ENCODE measurements around the gene INPP1.

The INPP1 gene

DNA sequence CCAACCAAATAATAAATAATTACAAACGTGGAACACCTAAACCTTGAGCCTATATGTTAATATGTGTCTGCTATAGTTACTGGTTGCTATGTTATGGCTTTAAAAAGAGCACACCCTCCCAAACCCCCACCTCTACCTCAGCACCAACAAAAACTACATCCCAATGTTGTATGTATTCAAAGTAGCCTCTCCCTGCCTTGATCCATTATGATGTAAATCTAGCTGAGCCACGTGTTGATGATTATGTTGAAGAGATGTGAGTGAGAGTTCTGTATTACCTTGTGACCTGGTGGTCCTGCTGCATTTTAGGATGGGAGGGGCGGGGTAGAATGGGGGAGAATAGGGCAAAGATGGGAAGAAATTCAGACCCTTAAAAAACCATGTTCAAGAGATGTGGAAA lies 69.6 kb downstream of the INPP1 start:
- DNase-seq = no peak

DNA sequence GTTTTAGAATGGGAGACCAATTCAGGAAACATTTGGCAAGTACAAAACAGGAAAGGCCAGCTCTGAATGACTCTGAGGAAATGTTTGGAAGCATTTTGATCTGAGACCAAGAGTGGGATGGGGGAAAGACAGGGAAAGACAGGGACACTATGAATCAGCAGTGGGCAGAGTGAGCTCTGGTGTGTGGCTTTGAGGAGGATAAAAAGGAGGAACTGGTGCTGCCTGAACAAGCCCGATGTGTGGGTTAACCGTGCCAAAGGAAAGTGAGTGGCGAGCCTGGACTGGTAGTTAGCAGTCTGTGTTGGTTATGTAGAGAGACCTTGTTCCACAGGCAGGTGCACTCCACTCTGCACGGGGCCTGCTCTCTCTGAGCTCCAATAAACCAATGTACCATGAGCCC lies 70.0 kb downstream of the INPP1 start:
- no peak for DNase-seq

DNA sequence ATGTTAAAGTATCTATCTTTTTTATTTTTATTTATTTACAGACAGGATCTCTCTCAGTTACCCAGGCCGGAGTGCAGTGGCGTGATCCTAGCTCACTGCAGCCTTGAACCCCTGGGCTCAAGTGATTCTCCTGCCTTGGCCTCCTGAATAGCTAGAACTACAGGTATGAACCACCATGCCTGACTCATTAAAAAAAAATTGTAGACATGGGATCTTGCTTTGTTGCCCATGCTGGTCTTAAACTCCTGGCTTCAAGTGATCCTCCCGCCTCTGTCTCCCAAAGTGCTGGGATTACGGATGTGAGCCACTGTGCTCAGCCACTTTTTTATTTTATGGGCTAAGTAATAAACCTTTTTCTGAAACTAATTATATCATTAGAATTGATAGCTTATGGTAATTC lies 71.9 kb downstream of the INPP1 start:
- DNase-seq = no peak

DNA sequence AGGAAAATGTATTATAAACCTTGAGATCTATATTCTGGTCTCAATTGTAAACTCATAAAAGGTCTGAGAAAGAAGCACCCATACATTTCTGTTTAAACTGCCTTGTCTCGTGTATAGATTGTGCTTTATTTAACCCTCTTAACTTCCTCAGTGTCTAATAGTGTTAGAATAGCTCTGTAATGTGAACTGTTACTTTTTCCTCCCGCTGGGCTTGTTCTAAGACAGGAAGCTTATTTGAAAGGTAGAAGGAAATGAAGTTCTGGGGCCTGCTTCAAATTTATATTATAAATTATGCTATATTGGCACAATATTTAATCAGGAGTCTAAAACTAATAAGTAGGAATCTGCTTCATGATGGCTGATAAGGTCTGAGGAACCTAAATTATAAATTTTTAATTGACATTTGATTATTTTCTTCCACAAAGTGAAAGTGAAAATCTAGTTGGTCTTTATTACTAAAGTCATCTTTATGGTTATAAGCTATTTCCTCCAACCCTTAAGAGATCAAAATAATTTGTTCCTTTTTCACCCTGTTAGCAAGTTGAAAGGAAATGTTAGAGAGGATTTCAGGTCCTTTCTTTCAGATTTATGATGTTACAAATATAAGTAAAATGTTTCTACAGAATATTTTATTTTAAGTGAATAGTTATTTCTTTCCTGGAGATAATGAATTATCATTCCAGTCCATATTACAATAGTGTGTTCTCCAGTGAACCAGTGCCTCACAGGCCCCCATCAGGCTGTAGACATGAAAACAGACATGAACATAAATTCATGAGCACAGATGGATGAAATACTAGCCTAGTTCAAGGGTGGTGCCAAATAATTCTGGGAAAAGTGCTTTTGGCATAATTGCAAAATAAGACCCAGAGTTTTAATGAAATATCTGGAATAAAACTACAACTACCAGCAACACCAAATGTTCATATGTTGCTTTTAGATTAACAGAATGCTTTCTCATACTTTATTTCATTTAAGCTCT lies 72.7 kb downstream of the INPP1 start:
- DNase-seq = no peak

DNA sequence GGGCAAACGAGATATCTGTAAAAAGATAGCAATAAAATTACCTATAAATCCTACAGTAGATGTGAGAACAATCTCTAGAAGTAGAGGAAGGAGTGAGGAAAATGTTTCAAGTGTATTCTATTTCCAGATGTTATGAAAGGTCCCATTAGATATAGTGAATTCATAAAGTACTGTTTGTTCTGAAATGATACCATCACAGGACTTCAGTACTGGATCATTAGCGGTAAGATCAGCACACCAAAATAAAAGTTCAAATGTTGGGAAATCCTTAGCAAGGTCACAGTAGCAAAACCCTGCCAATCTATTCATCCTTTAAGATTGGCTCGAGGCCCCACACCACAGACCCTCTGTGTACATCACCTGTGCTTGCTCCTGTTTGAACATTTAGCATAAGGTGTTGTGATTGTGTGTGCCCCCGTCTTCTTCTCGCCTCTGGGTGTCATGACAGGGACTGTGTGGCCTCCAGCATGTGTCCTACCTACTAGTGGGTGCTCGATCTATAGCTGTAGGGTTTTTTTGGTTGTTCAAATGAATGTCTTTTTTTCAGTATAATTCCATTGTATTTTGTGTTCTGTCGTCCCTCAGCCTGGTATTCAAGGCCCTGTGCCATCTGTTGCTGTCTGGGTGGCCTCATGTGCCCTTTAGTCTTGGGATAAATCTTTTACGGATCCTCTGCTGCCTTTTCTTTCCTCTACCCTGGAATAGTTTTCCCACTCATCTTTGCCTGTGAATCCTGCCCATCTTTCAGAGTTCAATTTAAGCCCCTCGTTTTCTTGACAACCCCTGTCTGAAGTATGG lies 73.9 kb downstream of the INPP1 start:
- DNase-seq = no peak

DNA sequence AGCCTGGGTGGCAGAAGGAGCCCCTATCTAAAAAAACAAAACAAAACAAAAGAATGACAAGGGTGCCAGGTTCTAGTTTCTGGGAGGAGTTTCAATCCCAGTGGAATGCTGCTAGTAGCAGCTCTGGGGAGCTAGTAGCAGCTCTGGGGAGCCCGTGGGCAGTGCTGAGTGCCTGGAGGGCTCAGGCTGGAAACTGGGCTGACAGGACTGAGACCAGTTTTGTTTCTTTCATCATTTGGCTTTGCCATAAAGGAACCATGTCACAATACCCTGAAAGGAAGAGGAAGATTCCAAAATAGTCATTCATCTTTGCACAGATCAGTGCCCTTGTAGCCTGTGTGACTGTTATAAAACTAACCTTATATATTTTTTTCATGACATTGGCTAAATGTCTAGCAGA lies 75.3 kb downstream of the INPP1 start:
- DNase-seq = no peak

DNA sequence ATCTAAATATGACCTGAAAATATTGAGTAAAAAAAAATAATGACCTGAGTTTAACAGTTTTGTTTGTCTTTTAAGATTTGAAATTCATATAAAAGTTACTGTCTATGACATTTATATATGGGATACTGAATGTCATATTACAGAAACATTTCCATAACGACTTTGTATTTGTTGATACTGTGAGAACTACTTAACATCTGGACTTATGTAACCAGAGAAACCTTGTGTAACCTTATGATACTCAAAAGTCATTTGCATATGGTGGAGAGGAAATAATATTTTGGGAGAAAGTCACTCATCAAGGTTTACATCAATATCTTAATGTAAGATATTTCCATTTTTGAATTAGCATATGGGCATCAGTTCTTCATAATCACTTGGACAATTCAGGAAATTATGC lies 77.4 kb downstream of the INPP1 start:
- DNase-seq = no peak

Measured in NCI-H187 (cell line).